Gastrocnemius medialis (tissue), 4 donors: ENCODE measurements around the gene TEX54.

Experiments
- CTCF ChIP-seq, 5 experiments: fragments of 450-650 bp in 3 of 5; fragments of 200-600 bp in 2 of 5; sonication (generic) in 2 of 5; IDR thresholded peaks in 4 of 5; conservative IDR thresholded peaks in 1 of 5; 1 replicate in 4 of 5; 2 replicates in 1 of 5; pipeline ENCODE4 v1.5.1; 2016 to 2019; ENCODE audit warnings: antibody characterized with exemption in 5 of 5, mild to moderate bottlenecking in 3 of 5, moderate library complexity in 3 of 5
- POLR2A ChIP-seq, 2 donors: fragments of 450-650 bp; IDR thresholded peaks; one replicate each; pipeline ENCODE4 v1.6.1; 2017; ENCODE audit warnings: antibody characterized with exemption in 2 of 2, mild to moderate bottlenecking in 2 of 2, moderate library complexity in 2 of 2

GRCh38 chr11:62863687-62864335 lies 31.2 kb upstream of the TEX54 start:
- TF ChIP-seq CTCF (IDR thresholded peaks at IDR 0.05 in 4 of 5, conservative IDR thresholded peaks at IDR 0.05 in 1 of 5) (no peak), POLR2A (IDR thresholded peaks at IDR 0.05) (no peak)
